ENCODE data around the gene FAM204A. TPM values are rescaled to one million over a fixed set of nuclear protein-coding genes. Genes with fewer than 3 reads are reported as not detected.
A peak's percentile ranks its signal among the peaks of the same experiment; 100 is the strongest.

The FAM204A gene
- total and polyA plus RNA-seq, 2 of the 13 experiments (the other 11 are each of a cell fraction or from before 2014, with no cell fraction given): 9.2 to 61.0 TPM

DNA sequence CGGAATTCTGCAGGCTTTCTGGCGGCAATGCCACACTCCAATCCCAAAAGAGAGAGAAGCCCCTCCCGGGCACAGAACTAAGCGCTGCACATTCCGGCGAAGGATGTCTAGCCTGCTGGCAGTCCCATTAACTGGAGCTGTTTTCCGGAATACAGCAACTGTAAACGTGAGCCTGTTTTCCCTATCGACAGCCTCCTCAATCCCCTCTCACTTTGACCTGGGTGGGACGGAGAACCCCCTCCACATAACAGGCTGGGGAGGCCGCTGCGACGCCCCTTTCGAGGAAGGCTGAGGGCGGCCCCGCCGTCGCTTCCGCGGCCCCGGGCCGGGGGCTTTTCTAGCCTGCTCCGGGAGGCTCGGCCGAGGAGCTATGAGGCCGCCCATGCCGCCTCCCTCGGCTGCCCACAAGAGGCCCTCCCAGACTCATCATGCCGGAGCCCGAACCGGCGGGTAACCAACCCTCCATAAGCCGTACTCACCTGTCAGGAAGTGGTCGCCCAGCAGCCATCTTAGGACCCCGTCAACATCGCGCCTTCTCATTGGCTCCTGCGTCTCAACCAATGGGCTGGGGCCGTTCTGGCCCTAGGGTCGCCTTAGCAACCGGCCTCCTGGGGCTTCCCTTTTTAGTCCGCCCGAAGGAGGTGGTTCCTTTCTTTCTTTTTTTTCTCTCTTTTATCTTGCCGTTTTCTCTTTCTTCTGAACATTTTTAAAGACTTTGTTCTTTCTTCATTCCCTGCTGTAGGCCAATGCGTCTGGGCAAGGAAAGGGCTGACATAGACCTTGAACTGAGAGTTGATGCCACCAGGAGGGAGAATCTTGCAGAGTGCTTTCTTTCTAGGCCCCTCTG is at the start of gene FAM204A (continued):
- TF ChIP-seq ZEB1 (IDR thresholded peaks at IDR 0.05; ENCODE audit: insufficient replicate concordance, low read depth) (peak; percentile 63), POLR2G (IDR thresholded peaks at IDR 0.05; ENCODE audit: low read depth, low read length) (peak; percentile 87), SOX13 (IDR thresholded peaks at IDR 0.05) (no peak), SOX13 (CRISPR knock-in tag; conservative IDR thresholded peaks at IDR 0.05 in 1 of 2, IDR thresholded peaks at IDR 0.05 in 1 of 2) (no peak), ZNF660 (CRISPR knock-in tag; IDR thresholded peaks at IDR 0.05; ENCODE audit: borderline replicate concordance, low read depth) (no peak), ZFP36 (IDR thresholded peaks at IDR 0.05; ENCODE audit: borderline replicate concordance, low read depth, low read length, partially characterized antibody) (no peak), TOE1 (CRISPR knock-in tag; IDR thresholded peaks at IDR 0.05) (no peak), MTF1 (CRISPR knock-in tag; IDR thresholded peaks at IDR 0.05) (no peak), ZNF431 (CRISPR knock-in tag; IDR thresholded peaks at IDR 0.05; ENCODE audit: borderline replicate concordance, low read depth) (no peak), NR2F2 (IDR thresholded peaks at IDR 0.05; ENCODE audit: borderline replicate concordance, low read depth) (no peak)
- TF ChIP-seq, protein P1, sequence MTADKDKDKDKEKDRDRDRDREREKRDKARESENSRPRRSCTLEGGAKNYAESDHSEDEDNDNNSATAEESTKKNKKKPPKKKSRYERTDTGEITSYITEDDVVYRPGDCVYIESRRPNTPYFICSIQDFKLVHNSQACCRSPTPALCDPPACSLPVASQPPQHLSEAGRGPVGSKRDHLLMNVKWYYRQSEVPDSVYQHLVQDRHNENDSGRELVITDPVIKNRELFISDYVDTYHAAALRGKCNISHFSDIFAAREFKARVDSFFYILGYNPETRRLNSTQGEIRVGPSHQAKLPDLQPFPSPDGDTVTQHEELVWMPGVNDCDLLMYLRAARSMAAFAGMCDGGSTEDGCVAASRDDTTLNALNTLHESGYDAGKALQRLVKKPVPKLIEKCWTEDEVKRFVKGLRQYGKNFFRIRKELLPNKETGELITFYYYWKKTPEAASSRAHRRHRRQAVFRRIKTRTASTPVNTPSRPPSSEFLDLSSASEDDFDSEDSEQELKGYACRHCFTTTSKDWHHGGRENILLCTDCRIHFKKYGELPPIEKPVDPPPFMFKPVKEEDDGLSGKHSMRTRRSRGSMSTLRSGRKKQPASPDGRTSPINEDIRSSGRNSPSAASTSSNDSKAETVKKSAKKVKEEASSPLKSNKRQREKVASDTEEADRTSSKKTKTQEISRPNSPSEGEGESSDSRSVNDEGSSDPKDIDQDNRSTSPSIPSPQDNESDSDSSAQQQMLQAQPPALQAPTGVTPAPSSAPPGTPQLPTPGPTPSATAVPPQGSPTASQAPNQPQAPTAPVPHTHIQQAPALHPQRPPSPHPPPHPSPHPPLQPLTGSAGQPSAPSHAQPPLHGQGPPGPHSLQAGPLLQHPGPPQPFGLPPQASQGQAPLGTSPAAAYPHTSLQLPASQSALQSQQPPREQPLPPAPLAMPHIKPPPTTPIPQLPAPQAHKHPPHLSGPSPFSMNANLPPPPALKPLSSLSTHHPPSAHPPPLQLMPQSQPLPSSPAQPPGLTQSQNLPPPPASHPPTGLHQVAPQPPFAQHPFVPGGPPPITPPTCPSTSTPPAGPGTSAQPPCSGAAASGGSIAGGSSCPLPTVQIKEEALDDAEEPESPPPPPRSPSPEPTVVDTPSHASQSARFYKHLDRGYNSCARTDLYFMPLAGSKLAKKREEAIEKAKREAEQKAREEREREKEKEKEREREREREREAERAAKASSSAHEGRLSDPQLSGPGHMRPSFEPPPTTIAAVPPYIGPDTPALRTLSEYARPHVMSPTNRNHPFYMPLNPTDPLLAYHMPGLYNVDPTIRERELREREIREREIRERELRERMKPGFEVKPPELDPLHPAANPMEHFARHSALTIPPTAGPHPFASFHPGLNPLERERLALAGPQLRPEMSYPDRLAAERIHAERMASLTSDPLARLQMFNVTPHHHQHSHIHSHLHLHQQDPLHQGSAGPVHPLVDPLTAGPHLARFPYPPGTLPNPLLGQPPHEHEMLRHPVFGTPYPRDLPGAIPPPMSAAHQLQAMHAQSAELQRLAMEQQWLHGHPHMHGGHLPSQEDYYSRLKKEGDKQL (CRISPR knock-in tag; IDR thresholded peaks at IDR 0.05; ENCODE audit: low read depth): no peak
- TF ChIP-seq, protein P2, sequence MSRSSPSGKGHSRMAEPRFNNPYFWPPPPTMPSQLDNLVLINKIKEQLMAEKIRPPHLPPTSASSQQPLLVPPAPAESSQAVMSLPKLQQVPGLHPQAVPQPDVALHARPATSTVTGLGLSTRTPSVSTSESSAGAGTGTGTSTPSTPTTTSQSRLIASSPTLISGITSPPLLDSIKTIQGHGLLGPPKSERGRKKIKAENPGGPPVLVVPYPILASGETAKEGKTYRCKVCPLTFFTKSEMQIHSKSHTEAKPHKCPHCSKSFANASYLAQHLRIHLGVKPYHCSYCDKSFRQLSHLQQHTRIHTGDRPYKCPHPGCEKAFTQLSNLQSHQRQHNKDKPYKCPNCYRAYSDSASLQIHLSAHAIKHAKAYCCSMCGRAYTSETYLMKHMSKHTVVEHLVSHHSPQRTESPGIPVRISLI (CRISPR knock-in tag; IDR thresholded peaks at IDR 0.05; ENCODE audit: borderline replicate concordance): no peak
- TF ChIP-seq, protein P3, sequence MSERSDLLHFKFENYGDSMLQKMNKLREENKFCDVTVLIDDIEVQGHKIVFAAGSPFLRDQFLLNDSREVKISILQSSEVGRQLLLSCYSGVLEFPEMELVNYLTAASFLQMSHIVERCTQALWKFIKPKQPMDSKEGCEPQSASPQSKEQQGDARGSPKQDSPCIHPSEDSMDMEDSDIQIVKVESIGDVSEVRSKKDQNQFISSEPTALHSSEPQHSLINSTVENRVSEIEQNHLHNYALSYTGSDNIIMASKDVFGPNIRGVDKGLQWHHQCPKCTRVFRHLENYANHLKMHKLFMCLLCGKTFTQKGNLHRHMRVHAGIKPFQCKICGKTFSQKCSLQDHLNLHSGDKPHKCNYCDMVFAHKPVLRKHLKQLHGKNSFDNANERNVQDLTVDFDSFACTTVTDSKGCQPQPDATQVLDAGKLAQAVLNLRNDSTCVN (CRISPR knock-in tag; IDR thresholded peaks at IDR 0.05; ENCODE audit: borderline replicate concordance): no peak; the same call in 1 of the 2 replicates
- TF ChIP-seq, protein P4, sequence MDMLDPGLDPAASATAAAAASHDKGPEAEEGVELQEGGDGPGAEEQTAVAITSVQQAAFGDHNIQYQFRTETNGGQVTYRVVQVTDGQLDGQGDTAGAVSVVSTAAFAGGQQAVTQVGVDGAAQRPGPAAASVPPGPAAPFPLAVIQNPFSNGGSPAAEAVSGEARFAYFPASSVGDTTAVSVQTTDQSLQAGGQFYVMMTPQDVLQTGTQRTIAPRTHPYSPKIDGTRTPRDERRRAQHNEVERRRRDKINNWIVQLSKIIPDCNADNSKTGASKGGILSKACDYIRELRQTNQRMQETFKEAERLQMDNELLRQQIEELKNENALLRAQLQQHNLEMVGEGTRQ (IDR thresholded peaks at IDR 0.05; ENCODE audit: low read depth, low read length): no peak
- TF ChIP-seq, protein P4 (CRISPR knock-in tag; IDR thresholded peaks at IDR 0.05; ENCODE audit: borderline replicate concordance): no peak
